MM.1S (cell line): ENCODE data around the gene DHRS1.

ENCODE experiments used
- EZH2 ChIP-seq: fragments of 300-600 bp; sonication (generic); optimal IDR thresholded peaks from 2 replicates; pipeline ENCODE3; 2017; ENCODE audit warnings: low read depth, mild to moderate bottlenecking, antibody characterized with exemption, low read length, mixed read lengths
- TF ChIP-seq, protein P1 (sequence below): fragments of 300-600 bp; sonication (generic); IDR thresholded peaks from 2 replicates; pipeline ENCODE4 v1.5.1; 2016; ENCODE audit warnings: antibody characterized with exemption, low read length, mixed read lengths

DNA sequence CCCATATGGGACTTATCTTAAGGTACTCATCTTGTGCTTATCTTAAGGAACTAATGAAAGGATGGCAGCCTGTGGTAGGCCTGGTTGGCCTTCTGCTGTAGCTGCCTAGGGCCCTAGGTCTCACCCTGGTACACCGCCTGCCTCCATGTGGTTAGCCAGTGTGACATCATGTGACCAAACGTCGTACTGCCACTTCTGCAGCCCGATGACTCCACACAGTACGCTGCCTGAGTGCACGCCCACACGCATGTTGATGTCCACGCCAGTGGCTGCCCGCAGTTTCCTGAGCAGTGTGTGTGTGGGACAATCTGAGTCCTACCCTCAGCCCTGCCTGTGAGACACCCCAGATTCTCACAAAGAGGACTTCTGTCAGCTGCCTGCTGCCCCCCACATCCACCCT is 30.2 kb upstream of the DHRS1 start:
- TF ChIP-seq, protein P1, sequence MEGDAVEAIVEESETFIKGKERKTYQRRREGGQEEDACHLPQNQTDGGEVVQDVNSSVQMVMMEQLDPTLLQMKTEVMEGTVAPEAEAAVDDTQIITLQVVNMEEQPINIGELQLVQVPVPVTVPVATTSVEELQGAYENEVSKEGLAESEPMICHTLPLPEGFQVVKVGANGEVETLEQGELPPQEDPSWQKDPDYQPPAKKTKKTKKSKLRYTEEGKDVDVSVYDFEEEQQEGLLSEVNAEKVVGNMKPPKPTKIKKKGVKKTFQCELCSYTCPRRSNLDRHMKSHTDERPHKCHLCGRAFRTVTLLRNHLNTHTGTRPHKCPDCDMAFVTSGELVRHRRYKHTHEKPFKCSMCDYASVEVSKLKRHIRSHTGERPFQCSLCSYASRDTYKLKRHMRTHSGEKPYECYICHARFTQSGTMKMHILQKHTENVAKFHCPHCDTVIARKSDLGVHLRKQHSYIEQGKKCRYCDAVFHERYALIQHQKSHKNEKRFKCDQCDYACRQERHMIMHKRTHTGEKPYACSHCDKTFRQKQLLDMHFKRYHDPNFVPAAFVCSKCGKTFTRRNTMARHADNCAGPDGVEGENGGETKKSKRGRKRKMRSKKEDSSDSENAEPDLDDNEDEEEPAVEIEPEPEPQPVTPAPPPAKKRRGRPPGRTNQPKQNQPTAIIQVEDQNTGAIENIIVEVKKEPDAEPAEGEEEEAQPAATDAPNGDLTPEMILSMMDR, result no peak
- TF ChIP-seq EZH2, result no peak
